DMS53 treated with DMSO at 0.1 percent for 48 hours (cell line): ENCODE results near the gene CRY1.
"Not testable (repeated sequence)": the region's sequence is repeated elsewhere in the genome, so short reads cannot be mapped to it uniquely, and the experiment has no call there.

Source experiments
- DNase-seq: peaks from one replicate; lab custom pipeline; 2025; ENCODE audit not compliant: unreplicated experiment; lab: John Stamatoyannopoulos, UW

Gene CRY1

DNA sequence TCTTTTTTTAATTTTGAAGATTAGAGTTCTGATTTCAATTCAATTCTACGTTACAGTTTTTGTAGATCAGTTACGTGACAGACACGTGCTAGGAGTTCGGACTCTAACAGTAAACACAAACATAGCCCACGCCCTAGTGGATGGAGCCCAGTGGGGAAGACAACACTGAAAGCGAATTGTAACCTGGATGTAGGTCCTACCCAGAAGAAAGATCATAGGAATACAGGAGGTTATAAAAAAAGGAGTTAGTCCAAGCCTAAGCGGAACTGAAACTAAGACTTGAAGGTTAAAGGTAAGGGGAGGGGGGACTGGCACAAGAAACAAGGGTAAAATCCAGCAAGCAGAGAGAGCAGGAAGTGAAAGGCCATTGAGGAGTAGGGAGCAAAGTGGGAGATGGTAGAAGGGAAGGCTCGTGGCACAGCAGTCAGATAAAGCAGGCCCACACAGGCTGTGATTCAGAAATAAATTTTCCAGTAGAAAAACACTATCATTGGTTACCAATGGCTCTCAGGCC, 15.7 kb upstream of the CRY1 start:
- DNase-seq = no peak

DNA sequence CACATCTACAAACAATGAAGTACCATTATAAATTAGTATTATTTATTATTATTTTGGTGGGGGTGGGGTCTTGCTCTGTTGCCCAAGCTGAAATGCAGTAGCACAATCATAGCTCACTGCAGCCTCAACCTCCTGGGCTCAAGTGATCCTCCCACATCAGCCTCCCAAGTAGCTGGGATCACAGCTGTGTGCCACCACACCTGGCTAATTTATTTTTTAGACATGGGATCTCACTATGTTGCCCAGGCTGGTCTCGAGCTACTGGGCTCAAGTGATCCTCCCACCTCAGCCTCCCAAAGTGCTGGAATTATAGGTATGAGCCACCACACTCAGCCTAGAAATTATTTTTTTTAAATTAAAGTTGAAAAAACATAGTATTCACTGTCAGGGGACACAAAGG, 15.0 kb upstream of the CRY1 start:
- DNase-seq = not testable (repeated sequence)

DNA sequence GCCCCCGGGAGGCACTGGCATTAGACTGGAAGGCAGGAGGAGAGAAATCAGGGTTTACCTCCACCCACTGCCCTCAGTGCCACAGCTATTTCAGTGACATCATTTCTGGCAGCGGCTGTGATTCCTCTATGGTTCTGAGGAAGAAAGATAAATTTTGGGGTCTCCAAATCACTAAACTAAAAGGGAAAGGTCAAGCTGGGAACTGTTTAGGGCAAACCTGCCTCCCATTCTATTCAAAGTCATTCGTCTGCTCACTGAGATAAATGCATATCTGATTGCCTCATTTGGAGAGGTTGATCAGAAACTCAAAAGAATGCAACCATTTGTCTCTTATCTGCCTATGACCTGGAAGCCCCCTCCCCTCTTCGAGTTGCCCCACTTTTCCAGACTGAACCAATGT, 14.0 kb upstream of the CRY1 start:
- DNase-seq = no peak

DNA sequence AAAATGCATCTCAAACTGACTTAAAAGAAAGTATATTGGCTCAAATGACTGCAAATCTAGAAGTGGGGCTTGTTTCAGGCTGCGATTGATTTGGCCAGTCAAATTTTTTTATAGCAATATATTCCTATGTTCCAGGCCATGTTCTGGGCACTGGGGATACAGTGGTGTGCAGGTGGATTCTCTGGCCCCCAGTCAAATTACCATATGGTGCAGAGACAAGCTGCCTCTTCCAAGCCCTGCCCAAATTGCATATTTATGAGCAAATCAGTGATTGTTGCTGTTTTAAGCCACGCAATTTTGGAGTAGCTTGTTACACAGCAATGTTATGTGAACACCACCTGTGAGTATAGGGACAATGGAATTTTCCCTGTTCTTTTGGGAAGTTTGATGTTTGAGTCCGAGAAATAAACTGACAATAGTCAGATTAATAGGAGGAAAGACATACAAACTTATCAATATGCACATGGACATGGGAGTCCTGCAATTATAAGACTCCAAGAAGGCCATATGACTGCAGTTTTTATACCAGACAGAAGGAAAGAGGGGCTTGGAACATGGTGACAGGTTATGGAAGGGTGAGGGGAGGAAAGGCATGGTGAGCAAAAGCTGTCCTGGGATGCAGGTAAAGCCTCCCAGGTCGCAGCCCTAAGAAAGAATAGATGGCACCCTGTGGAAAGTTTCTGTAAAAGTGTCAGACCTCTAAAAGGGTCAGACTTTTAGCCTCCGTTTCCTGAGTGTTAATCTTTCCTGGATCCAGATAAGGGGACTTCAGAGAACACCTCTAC, 13.1 kb upstream of the CRY1 start:
- no peak for DNase-seq

DNA sequence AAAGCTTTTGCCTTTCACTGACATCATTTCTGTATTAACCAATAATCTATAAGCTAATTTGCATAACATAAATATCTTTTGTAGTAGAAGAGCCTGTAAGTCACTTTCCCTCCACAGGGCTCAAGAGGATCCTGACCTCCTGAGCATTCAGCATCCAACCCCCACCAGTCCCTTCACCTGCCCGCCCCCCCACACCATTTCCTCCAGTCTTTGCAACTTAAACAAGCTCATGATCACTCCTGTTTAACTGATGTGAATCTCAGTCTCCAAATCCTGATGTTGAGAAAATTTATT, 12.0 kb upstream of the CRY1 start:
- no peak for DNase-seq

DNA sequence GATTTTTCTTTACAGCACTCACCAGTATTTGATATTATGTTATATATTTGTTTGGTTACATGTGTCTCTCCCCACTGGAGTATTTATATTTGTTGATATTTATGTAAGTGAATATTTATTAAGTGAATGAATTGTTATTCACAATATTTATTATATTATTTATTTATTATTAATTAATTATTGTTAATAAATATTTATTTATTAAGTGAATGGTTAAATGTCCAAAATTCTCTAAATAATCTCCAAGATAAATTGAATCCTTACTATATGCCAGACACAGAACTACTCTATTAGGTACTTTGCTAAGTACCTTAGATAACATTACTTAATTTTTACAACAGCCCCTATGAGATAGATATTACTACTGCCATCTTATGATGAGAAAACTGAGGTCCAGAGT, 10.2 kb upstream of the CRY1 start:
- DNase-seq = no peak

DNA sequence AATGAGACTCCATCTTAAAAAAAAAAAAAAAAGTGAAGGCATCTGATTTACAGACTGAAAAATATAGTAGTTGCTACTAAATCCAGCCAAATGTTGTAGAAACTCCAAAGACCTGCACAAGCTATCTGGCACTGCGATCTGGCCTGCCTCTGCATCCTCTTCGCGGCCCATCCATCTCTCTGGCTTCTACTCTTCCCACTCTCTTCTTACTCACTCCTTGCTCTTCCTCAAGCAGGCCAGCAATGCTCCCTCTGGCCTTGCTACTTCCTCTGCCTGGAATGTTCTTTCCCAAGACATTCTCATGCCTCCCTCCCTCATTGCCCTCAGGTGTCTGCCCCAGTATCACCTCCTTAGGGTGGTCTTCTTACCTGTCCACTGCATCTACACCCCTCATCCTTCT, 9.7 kb upstream of the CRY1 start:
- DNase-seq = no peak

DNA sequence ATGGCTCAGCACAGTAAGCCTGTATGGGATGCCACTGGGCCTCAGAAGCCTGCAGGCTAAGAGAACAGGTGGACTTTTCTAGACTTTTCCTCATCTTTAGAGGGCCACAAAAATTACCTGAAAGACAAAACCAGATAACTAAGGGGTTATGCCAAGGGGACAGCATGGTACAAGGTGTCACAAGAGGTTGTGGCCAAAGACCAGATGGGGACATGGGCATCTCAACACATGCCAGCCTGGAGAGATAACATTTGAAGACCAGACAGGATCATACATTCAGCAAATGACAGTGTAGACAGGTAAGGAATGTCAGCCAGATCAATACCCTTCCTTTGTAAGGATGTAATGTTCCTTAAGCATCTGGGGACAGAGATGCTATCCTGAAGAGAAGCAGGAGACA, 8.9 kb upstream of the CRY1 start:
- no peak for DNase-seq

DNA sequence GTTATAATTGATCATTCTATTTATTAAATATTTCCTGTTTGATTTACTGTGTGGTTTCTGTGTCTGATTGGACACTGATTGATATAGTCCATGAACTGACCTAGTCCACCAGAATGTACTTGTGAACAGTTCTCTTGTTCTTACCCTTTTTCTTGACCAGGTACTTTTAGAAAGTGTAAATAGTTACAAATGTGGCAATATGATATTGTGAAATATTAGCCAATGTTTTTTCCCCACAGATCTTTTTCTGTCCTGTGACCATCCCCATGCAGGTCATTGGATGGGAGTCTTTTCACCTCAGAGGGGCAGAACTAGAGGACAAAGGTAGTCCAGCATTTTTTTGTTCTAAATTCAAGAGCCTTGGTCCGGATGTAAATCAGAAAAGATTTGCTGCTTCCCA, 8.3 kb upstream of the CRY1 start:
- no peak for DNase-seq

DNA sequence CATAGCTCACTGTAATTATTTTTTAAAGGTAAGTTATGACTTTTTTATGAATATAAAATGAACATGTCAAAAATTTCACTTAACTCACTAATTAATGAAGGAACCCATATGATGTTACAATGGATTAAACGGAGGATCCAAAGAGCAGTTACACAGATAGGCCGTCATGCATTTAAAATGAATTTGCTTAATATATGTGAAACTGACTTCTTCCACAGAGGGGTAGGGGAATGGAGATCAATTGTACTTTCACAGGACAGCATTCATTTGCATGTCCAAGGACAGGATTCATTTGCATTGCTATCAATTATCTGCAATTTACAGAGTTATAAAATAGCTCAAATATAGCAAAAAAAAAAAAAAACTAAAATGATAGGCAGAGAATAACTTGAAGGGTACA, 6.6 kb upstream of the CRY1 start:
- no peak for DNase-seq

DNA sequence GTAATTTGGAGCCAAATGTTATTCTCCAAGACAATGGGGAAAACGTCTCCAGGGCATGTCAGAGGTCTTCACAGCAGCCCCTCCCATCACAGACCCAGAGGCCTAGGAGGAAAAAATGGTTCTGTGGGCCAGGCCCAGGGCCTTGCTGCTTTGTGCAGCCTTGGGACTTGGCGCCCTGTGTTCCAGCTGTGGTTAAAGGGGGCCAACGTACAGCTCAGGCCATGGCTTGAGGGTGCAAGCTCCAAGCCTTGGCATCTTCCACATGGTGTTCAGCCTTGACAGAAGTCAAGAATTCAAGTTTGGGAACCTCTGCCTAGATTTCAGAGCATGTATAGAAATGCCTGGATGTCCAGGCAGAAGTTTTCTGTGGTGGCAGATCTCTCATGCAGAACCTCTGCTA, 3.2 kb upstream of the CRY1 start:
- no peak for DNase-seq

DNA sequence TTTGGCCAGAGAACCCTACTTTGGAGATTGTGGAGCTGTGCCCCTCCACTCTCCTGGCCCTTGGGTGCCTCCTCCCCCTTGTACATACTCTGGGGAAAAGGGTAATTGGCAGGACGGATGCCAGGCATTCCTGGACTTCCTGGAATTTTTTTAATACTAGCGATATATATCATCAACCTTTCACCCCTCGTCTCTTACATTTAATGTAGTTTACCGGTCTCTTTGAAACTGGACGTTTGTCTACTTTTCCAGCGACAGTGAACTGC, 767 bp upstream of the CRY1 start:
- DNase-seq = no peak

DNA sequence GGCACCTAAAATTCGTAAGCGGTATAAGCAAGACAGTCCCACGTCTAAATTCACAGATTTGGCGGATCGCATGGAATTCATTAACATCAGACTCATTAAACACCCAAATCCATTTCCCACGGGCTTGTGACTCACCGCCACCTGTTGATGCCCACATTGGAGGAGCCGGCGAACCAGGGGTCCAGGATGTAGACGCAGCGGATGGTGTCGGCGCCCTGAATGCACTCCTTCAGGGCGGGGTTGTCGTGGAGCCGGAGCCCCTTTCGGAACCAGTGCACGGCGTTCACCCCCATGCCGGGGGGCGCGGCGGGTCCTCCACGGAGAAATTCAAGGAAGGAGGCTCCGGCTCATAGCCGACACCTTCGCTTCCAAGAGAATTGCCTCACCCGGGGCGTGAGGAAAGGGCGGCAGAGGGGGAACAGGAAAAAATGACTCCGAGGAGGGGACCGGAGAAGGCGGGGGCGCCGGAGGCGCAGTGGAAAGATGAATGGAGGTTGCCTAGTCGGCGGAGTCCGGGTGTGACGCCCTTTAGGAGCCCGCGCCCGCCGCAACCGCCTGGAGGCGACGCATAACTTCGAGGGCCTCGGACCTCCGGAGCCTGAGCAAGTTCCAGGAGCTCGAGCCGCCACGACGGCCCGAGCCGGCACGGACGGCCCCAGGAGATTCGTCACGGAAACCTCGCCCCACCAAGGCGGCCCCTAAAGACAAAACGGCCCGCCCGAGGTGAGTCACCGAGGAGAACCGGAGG, 506 bp downstream of the CRY1 start:
- DNase-seq = peak; percentile 38

DNA sequence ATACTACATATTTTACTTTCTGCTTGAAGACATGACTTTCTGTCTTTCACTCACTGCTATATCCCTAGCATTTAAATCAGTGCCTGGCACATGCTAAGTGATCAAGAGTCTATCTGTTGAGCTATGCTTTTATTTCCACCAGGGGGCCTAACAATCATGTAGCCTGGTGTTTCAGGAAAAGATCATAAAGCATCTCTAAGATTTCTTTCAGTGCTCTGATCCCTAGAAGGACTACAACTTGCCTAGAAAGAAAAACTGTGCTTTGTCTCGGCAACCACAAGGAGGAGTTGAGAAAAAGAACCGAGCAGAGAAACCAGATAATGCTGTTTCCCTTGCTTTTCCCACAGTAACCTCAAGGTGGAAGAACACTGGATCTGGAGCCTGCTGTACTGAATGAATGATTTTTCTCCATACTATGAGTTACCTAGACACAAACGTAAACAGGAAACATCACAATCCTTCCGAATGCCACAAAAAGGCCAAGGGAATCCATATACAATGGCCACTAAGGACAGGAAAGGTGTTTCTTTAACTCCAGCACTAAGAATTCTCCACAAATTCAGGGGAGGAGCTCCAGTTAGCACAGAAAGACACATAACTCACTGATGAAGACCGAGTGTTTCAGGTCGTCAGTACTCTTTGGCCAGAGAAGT, 1.2 kb downstream of the CRY1 start:
- peak; percentile 85 for DNase-seq

DNA sequence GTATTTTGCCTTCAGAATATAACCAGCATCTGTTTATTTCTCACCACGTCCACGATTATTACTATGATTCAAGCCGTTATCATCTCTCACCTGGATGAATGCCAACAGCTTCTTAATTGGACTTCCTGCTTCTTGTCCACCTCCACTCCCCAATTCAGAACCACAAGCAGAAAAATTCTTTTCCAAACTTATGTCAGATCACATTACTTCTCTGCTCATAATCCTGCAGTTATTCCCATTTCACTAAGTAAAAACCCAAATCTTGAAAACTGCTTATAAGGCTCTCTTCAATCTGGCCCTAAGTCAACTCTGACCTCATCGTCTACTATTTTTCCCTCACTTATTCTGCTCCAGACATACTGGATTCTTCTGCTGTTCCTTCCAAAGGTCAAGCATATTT, 2.0 kb downstream of the CRY1 start:
- DNase-seq = no peak

DNA sequence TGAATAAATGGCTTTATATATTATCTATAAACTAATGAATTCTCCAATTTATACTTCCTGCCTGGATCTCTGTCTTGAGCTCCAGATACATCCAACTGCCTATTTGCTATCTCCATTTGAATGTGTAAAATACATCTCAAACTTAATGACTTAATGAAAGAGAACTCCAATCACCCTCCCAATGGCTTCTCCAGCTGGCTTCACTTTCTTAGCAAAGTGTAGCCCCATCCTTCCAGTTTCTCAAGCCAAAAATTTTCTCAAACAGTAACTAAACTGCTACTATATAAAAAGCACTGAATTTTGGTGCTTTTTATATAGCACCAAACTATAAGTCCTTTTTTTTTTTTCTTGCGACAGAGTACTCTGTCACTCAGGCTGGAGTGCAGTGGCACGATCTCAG, 2.6 kb downstream of the CRY1 start:
- DNase-seq = no peak

DNA sequence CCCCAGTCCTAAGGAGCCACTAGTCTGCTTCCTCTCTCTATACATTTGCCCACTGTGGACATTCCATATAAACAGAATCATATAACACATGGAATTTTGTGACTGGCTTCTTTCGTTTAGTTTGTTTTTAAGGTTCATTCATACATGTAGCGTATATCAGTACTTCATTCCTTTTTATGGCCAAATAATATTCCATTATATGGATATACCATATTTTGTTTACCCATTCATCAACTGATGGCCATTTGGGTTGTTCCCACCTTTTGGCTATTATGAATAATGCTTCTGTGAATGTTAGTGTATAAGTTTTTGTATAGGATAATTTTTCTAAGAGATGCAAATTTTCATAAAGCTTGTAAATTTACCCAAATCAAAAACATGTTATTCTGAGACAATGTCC, 4.4 kb downstream of the CRY1 start:
- no peak for DNase-seq

DNA sequence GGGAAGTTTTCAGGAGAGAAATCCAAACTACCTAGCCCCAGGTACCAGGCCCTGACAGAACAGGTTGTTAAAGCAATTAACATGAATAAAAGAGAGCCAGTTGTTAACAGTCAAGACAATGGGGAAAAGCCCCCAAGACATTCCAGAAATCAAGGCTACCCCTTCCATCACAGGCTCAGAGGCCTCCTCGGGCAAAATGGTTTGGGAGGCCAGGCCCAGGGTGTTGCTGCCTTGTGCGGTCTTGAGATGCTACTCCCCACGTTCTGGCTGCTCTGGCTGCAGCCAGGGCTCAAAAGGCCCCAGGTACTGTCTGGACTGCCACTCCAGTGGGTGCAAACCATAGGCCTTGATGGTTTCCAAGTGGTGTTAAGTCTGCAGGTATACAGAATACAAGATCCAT, 7.0 kb downstream of the CRY1 start:
- no peak for DNase-seq

DNA sequence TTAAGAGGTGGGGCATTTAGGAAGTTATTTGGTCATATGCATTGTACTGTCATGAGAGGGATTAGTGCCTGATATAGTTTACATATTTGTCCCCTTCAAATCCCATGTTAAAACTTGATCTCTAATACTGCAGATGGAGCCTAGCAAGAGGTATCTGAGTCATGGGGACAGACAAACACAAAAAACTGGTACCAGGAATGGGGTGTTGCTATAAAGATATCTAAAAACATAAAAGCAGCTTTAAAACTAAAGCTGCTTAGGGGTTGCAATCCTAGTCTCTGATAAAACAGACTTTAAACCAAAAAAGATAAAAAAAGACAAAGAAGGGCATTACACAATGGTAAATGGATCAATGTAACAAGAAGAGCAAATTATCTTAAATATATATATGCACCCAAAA, 11.6 kb downstream of the CRY1 start:
- no peak for DNase-seq

DNA sequence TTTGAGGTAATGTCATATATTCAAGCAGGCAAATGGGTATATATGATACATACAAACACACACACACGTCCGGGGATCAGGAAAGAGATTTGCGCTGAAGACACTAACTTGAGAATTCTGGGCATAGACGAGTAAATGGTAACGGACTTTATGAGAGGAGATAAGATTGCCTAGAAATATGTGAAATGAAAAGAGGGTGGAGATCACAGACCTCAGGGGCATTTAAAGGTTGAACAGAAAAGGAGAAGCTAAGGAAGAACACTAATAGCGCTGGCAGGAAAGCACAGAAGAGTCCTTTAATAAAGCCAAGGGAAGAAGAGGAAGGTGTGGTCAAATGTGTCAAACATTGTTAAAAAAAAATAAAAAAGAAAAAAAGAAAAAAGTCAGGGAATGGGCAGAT, 13.1 kb downstream of the CRY1 start:
- no peak for DNase-seq

DNA sequence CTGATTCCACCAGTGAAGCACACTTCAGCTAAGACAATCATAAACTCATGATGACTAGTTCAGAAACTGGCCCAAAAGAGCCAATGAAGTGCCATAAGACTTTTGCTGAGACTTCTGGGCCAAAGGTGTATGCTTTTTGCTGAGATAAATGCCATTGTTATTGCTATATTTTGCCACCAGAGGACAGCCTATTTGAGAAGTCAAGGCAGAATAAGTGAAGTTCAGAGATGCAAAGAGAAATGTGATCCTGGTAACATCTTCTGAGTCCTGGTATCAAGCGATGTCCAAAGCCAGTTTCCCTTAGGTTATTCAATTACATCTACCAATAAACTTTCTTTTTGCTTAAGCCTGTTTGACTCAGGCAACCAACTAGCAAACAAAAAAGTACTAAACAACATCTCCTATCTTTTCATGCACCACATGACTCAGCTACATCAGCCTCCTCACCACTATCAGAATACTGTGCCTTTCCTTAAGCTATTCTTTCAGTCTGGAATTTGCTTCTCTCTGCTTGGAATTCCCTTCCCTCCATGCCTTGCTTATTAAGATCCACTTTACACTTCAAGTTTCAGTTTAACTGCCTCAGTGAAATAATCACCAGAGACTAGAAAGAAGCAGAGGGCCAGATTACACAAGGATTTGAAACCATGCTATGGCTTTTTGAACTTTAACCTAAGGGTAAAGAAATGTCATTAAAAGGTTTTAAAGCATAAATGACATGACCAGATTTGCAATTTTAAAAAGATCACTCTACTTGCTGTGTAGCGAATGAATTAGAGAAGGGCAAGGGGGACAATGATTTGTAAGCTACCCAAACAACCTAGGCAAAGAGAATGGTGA, 14.0 kb downstream of the CRY1 start:
- peak; percentile 21 for DNase-seq

DNA sequence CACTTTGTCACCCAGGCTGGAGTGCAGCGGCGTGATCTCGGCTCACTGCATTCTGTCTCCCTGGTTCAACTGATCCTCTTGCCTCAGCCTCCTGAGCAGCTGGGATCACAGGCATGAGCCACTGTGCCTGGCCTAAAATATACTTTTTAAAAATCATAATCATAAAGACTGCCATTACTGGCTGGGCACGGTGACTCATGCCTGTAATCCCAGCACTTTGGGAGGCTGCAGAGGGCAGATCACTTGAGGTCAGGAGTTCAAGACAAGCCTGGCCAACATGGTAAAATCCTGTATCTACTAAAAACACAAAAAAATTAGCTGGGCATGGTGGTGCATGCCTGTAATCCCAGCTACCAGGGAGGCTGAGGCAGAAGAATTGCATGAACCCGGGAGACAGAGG, 20.1 kb downstream of the CRY1 start:
- not testable (repeated sequence) for DNase-seq
